ENCODE results near the gene ZNF784. TPM values are rescaled to one million over a fixed set of nuclear protein-coding genes. Genes with fewer than 3 reads are reported as not detected.

ZNF784 gene
- total and polyA plus RNA-seq, 2 experiments from 2014 or later, result 13.3 to 15.1 TPM

GRCh38 chr19:55601084-55601483 lies 23.3 kb downstream of the ZNF784 start:
- peak overlapping the region; percentile 65 for H3K4me3 ChIP-seq
- no peaks in the 10 kb centered on the region for H3K9me3 ChIP-seq (ENCODE audit: low read depth)
- H3K36me3 ChIP-seq, result peaks cover 4% of the 10 kb centered on the region
- DNase-seq (ENCODE audit: low read depth in 1 of 2, low spot score in 1 of 2), result no peak
- no peak for TF ChIP-seq CTCF (IDR thresholded peaks at IDR 0.05; ENCODE audit: low read depth, low read length)
- no peaks in the 10 kb centered on the region for H3K4me1 ChIP-seq (ENCODE audit: low read depth)
- no peaks in the 10 kb centered on the region for H3K27me3 ChIP-seq
- H3K27ac ChIP-seq, result peak overlapping the region; percentile 98

- Histone ChIP-seq H3K27ac (peak overlapping the region; percentile 98), H3K36me3 (peaks cover 4% of the 10 kb centered on the region), H3K4me1 (ENCODE audit: low read depth) (no peaks in the 10 kb centered on the region), H3K9me3 (ENCODE audit: low read depth) (no peaks in the 10 kb centered on the region), H3K27me3 (no peaks in the 10 kb centered on the region), H3K4me3 (peak overlapping the region; percentile 65)
- no peak for DNase-seq (ENCODE audit: low read depth in 1 of 2, low spot score in 1 of 2)
- no peak for TF ChIP-seq CTCF (IDR thresholded peaks at IDR 0.05; ENCODE audit: low read depth, low read length)
Measured at GRCh38 chr19:55600662-55601028, 23.7 kb downstream of the ZNF784 start.

GRCh38 chr19:55599842-55600661 lies 24.3 kb downstream of the ZNF784 start, which contains the start of gene ZNF524:
ZNF524 (plus strand) TSS chr19:55600288; CDS start chr19:55602113, 1,825 bp downstream.
- peak; percentile 90 to 92 for DNase-seq (ENCODE audit: low read depth in 1 of 2, low spot score in 1 of 2)
- peak within 1 kb of the TSS; percentile 98 for H3K27ac ChIP-seq
- H3K4me1 ChIP-seq (ENCODE audit: low read depth), result no peaks in the 10 kb centered on the region
- peaks cover 6% of the 10 kb centered on the region for H3K36me3 ChIP-seq
- H3K27me3 ChIP-seq, result no peaks in the 10 kb centered on the region
- no peaks in the 10 kb centered on the region for H3K9me3 ChIP-seq (ENCODE audit: low read depth)
- peak within 1 kb of the TSS; percentile 65 for H3K4me3 ChIP-seq
- no peak for TF ChIP-seq CTCF (IDR thresholded peaks at IDR 0.05; ENCODE audit: low read depth, low read length)

GRCh38 chr19:55599468-55599841 lies 24.9 kb downstream of the ZNF784 start, which contains the start of gene FIZ1:
FIZ1 (minus strand) TSS chr19:55599517; CDS start chr19:55597865, 1,652 bp downstream.
- no peaks in the 10 kb centered on the region for H3K27me3 ChIP-seq
- no peaks in the 10 kb centered on the region for H3K4me1 ChIP-seq (ENCODE audit: low read depth)
- TF ChIP-seq CTCF (IDR thresholded peaks at IDR 0.05; ENCODE audit: low read depth, low read length), result no peak

GRCh38 chr19:55598719-55599467 lies 25.5 kb downstream of the ZNF784 start:
- peak overlapping the region; percentile 98 for H3K27ac ChIP-seq
- H3K4me3 ChIP-seq, result peak overlapping the region; percentile 65
- peak; percentile 94 to 97 for DNase-seq (ENCODE audit: low read depth in 1 of 2, low spot score in 1 of 2)

More at GRCh38 chr19:55599468-55599841, 24.9 kb downstream of the ZNF784 start, which contains the start of gene FIZ1:
- Histone ChIP-seq H3K9me3 (ENCODE audit: low read depth) (no peaks in the 10 kb centered on the region), H3K4me3 (peak within 1 kb of the TSS; percentile 65), H3K27ac (peak within 1 kb of the TSS; percentile 98), H3K36me3 (peaks cover 9% of the 10 kb centered on the region)
- peak; percentile 99 to 100 for DNase-seq (ENCODE audit: low read depth in 1 of 2, low spot score in 1 of 2)

More at GRCh38 chr19:55598719-55599467, 25.5 kb downstream of the ZNF784 start:
- H3K4me1 ChIP-seq (ENCODE audit: low read depth), result no peaks in the 10 kb centered on the region
- H3K36me3 ChIP-seq, result peaks cover 9% of the 10 kb centered on the region
- H3K27me3 ChIP-seq, result no peaks in the 10 kb centered on the region
- no peak for TF ChIP-seq CTCF (IDR thresholded peaks at IDR 0.05; ENCODE audit: low read depth, low read length)
- H3K9me3 ChIP-seq (ENCODE audit: low read depth), result no peaks in the 10 kb centered on the region
